Hepatocyte (in vitro differentiated cells): ENCODE results near the gene PLA2G3. TPM values are rescaled to one million over a fixed set of nuclear protein-coding genes. Genes with fewer than 3 reads are reported as not detected.

ENCODE experiments used
- DNase-seq: peaks from one replicate; pipeline ENCODE4 v3.0.0-alpha.2; 2016; ENCODE audit warnings: low spot score
- H2AFZ ChIP-seq: fragments of 200-600 bp; sonication (generic); 2 replicates; pipeline ENCODE4 v1.6.0; 2016; ENCODE audit warnings: antibody characterized with exemption, mild to moderate bottlenecking
- H3K27ac ChIP-seq: fragments of 200-600 bp; sonication (generic); 2 replicates; pipeline ENCODE4 v1.5.1; 2016; ENCODE audit warnings: mild to moderate bottlenecking
- H3K27me3 ChIP-seq: fragments of 200-600 bp; sonication (generic); 2 replicates; pipeline ENCODE4 v1.6.1; 2016
- H3K36me3 ChIP-seq: fragments of 200-600 bp; sonication (generic); replicated peaks from 2 replicates; pipeline ENCODE4 v1.5.1; 2016; ENCODE audit warnings: low read depth; ENCODE audit not compliant: insufficient read depth
- H3K4me1 ChIP-seq: fragments of 200-600 bp; sonication (generic); 2 replicates; pipeline ENCODE4 v1.5.1; 2016; ENCODE audit warnings: mild to moderate bottlenecking, moderate library complexity; ENCODE audit not compliant: insufficient read depth
- H3K4me2 ChIP-seq: fragments of 200-600 bp; sonication (generic); 2 replicates; pipeline ENCODE4 v1.6.0; 2016
- H3K4me3 ChIP-seq: fragments of 200-600 bp; sonication (generic); 2 replicates; pipeline ENCODE4 v1.5.1; 2016; ENCODE audit warnings: mild to moderate bottlenecking
- H3K79me2 ChIP-seq: fragments of 200-600 bp; sonication (generic); 2 replicates; pipeline ENCODE4 v1.6.0; 2017; ENCODE audit warnings: mild to moderate bottlenecking
- H3K9me2 ChIP-seq: fragments of 200-600 bp; sonication (generic); replicated peaks from 2 replicates; pipeline ENCODE4 v1.6.0; 2017; ENCODE audit warnings: mild to moderate bottlenecking; ENCODE audit not compliant: insufficient read depth
- H3K9me3 ChIP-seq: fragments of 200-600 bp; sonication (generic); 2 replicates; pipeline ENCODE4 v1.5.1; 2016; ENCODE audit warnings: low read depth, mild to moderate bottlenecking
- H4K20me1 ChIP-seq: fragments of 200-600 bp; sonication (generic); 2 replicates; pipeline ENCODE4 v1.6.0; 2016; ENCODE audit warnings: mild to moderate bottlenecking; ENCODE audit not compliant: insufficient read depth, poor library complexity, severe bottlenecking
- CTCF ChIP-seq: fragments of 200-600 bp; sonication (generic); IDR thresholded peaks from 2 replicates; pipeline ENCODE4 v1.5.1; 2016; ENCODE audit warnings: antibody characterized with exemption, mild to moderate bottlenecking; ENCODE audit not compliant: poor library complexity
- EZH2 ChIP-seq: fragments of 200-600 bp; sonication (generic); IDR thresholded peaks from 2 replicates; pipeline ENCODE4 v1.6.1; 2016; ENCODE audit warnings: antibody characterized with exemption, mild to moderate bottlenecking, borderline replicate concordance
- EZH2phosphoT487 ChIP-seq: fragments of 200-600 bp; sonication (generic); IDR thresholded peaks from one replicate; pipeline ENCODE4 v1.6.1; 2018; ENCODE audit warnings: antibody characterized with exemption, mild to moderate bottlenecking, low read depth, moderate library complexity; ENCODE audit not compliant: unreplicated experiment, severe bottlenecking
- WGBS: methylation state at CpG from one replicate; pipeline ENCODE4 v1.1.6; 2016; ENCODE audit warnings: low lambda C conversion rate; ENCODE audit errors: missing lambda C conversion rate; 5-methylcytosine and 5-hydroxymethylcytosine counted together
- polyA plus RNA-seq: library from polyadenylated mRNA; unstranded; fragments of >200 nt; fragmentation: Nextera tagmentation; extraction: Ambion mirVana; gene quantifications from 2 replicates; pipeline ENCODE4 v1.2.1, GENCODE V29; 2016
- total RNA-seq: library from RNA; depleted of rRNA; stranded (reverse); fragments of >200 nt; gene quantifications from 2 replicates; pipeline ENCODE4 v1.2.3, GENCODE V29; 2014

Gene PLA2G3
- total and polyA plus RNA-seq, 2 experiments from 2014 or later = 0.10 to 0.52 TPM

- Histone ChIP-seq H3K9me3 (no peaks in the 10 kb centered on the region), H3K27ac (no peak overlapping the region), H3K4me3 (no peak overlapping the region), H3K4me2 (no peak overlapping the region), H3K4me1 (no peaks in the 10 kb centered on the region), H3K9me2 (no peaks in the 10 kb centered on the region), H3K27me3 (peaks cover 14% of the 10 kb centered on the region), H3K36me3 (no peaks in the 10 kb centered on the region), H2AFZ (no peak overlapping the region), H4K20me1 (no peaks in the 10 kb centered on the region), H3K79me2 (no peaks in the 10 kb centered on the region)
- TF ChIP-seq EZH2 = no peak
- TF ChIP-seq CTCF = no peak
- no peak for TF ChIP-seq EZH2phosphoT487
- DNase-seq = no peak
- 91% methylated on average over 5 of the region's 5 CpGs for WGBS
Measured at GRCh38 chr22:31140746-31141145, 438 bp upstream of the PLA2G3 start.

GRCh38 chr22:31139066-31139465, 1.2 kb downstream of the PLA2G3 start:
- Histone ChIP-seq H3K36me3 (no peaks in the 10 kb centered on the region), H3K4me1 (no peaks in the 10 kb centered on the region), H3K4me2 (no peak overlapping the region), H3K4me3 (no peak overlapping the region), H3K27me3 (peaks cover 14% of the 10 kb centered on the region), H3K9me2 (no peaks in the 10 kb centered on the region), H4K20me1 (no peaks in the 10 kb centered on the region), H3K9me3 (no peaks in the 10 kb centered on the region), H3K27ac (no peak overlapping the region), H3K79me2 (no peaks in the 10 kb centered on the region), H2AFZ (no peak overlapping the region)
- no peak for DNase-seq
- TF ChIP-seq CTCF (no peak), EZH2 (no peak), EZH2phosphoT487 (no peak)
- 93% methylated on average over 3 of the region's 3 CpGs for WGBS

- no peaks in the 10 kb centered on the region for H3K9me3 ChIP-seq
- WGBS = 89% methylated on average over 10 of the region's 10 CpGs
- DNase-seq = no peak
- H3K9me2 ChIP-seq = no peaks in the 10 kb centered on the region
- H3K27ac ChIP-seq = no peak overlapping the region
- TF ChIP-seq EZH2 (no peak), CTCF (no peak), EZH2phosphoT487 (no peak)
- H2AFZ ChIP-seq = no peak overlapping the region
- H3K27me3 ChIP-seq = peaks cover 14% of the 10 kb centered on the region
- H3K79me2 ChIP-seq = no peaks in the 10 kb centered on the region
- H3K36me3 ChIP-seq = no peaks in the 10 kb centered on the region
- no peak overlapping the region for H3K4me3 ChIP-seq
- H3K4me2 ChIP-seq = no peak overlapping the region
- H3K4me1 ChIP-seq = no peaks in the 10 kb centered on the region
- no peaks in the 10 kb centered on the region for H4K20me1 ChIP-seq
Measured at GRCh38 chr22:31138126-31138525, 2.2 kb downstream of the PLA2G3 start.

DNA sequence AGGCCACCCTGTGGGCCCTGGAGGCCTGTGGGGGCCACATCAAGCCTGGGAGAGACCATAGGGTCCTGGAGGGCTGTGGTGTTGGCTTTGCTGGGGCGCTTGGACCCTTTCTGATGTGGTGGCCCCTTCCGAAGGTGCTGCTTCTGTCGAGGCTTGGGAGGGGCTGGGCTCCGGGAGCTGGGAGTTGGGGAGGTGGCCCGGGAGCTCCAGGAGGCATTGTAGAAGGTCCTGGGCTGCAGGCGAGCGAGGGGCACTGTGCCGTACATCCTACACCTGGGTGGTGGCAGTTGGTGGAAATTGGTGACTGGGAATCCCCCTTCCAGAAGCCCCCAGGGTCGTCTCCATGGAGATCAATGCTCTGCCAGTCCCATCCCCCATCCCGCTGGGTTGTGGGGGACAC, 2.6 kb downstream of the PLA2G3 start:
- Histone ChIP-seq H3K4me3 (no peak overlapping the region), H2AFZ (no peak overlapping the region), H3K27ac (no peak overlapping the region), H3K27me3 (peaks cover 14% of the 10 kb centered on the region), H3K4me1 (no peaks in the 10 kb centered on the region), H3K9me3 (no peaks in the 10 kb centered on the region), H3K36me3 (no peaks in the 10 kb centered on the region), H3K9me2 (no peaks in the 10 kb centered on the region), H4K20me1 (no peaks in the 10 kb centered on the region), H3K4me2 (no peak overlapping the region), H3K79me2 (no peaks in the 10 kb centered on the region)
- TF ChIP-seq EZH2phosphoT487 (no peak), CTCF (no peak), EZH2 (no peak)
- WGBS = 82% methylated on average over 9 of the region's 10 CpGs
- DNase-seq = no peak
